Astrocyte of the spinal cord (primary cell): Measurements from ENCODE around the gene EPB41L4B.
"Not testable (repeated sequence)": the region's sequence is repeated elsewhere in the genome, so short reads cannot be mapped to it uniquely, and the experiment has no call there.

ENCODE experiments used
- DNase-seq: peaks from one replicate; pipeline ENCODE4 v3.0.0; 2011; ENCODE audit warnings: low read depth, low spot score
- H3K4me3 ChIP-seq: 2 replicates; pipeline ENCODE4 v1.5.1; 2011; ENCODE audit warnings: low read depth, mild to moderate bottlenecking, low read length, moderate library complexity
- in situ Hi-C: cut with HindIII; loops from 2 replicates; pipeline ENCODE4 v1.10.0; 2017; ENCODE audit warnings: low sequenced_read_pairs
- TF ChIP-seq, protein P1 (sequence below): IDR thresholded peaks from 2 replicates; pipeline ENCODE4 v1.5.1; 2012; ENCODE audit warnings: low read depth, mild to moderate bottlenecking, low read length, inconsistent platforms

The EPB41L4B gene

DNA sequence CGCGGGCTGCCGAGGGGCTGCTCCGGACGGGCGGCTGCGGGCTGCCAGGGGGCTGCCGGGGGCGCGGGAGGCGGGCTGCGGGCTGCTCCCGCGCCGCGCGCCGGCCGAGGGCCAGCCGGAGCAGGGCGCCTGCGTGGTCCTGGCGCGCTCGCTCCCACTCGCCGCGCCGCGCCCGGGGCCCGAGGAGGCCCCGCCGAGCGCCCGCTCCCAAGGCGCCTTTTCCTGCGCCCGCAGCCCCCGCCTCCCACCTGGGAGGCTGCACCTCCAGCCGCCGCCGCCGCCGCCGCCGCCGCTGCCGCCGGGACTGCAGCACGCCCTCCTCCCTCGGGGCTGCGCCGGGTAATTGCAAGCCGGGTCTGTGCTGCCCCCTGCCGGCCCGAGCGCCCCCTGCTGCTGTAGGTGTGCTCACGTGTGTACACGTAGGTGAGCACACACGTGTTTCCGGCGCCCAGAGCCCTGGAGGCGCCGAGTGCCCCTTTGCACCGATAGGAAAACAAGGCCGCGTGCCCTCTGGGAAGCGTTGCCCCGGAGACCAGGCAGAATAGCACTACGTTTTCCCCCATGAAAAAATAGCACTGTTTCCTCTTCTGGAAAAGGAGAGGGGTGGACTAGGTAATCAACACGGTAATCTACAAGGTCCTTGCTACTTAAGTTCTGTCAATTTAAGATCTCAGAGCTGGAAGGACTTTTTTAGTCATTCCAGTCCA is at the start of gene EPB41L4B:
Gene EPB41L4B, minus strand, starts transcription at position 318 of the 707 bp plus-strand sequence. CDS start 613 bp downstream, outside the sequence.
- H3K4me3 ChIP-seq, result peak within 1 kb of the TSS; percentile 42
- peak; percentile 78 for DNase-seq
- TF ChIP-seq, protein P1, sequence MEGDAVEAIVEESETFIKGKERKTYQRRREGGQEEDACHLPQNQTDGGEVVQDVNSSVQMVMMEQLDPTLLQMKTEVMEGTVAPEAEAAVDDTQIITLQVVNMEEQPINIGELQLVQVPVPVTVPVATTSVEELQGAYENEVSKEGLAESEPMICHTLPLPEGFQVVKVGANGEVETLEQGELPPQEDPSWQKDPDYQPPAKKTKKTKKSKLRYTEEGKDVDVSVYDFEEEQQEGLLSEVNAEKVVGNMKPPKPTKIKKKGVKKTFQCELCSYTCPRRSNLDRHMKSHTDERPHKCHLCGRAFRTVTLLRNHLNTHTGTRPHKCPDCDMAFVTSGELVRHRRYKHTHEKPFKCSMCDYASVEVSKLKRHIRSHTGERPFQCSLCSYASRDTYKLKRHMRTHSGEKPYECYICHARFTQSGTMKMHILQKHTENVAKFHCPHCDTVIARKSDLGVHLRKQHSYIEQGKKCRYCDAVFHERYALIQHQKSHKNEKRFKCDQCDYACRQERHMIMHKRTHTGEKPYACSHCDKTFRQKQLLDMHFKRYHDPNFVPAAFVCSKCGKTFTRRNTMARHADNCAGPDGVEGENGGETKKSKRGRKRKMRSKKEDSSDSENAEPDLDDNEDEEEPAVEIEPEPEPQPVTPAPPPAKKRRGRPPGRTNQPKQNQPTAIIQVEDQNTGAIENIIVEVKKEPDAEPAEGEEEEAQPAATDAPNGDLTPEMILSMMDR, result peak; percentile 90
- in situ Hi-C loops, result no loop called here

DNA sequence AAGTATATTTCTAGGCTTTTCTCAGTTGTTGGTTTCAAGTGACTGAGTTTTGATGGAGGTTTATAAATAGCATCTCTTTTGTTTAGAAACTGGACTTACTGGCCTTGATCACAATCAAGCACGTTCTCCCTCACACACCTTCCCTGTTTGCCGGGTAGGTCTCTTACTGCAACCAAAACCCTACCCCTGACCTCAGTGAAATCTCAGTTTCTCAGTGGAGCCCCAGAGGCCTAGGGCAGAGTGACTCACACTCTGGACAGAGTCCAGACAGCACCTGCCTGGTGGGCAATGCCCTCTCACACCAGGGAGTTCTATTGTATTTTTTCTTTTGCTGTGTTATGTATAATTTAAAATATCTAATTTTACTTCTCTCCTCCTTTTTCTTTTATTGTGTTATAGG is 48.4 kb upstream of the EPB41L4B start:
- H3K4me3 ChIP-seq, result no peak overlapping the region
- no peak for DNase-seq
- TF ChIP-seq, protein P1, result no peak
- in situ Hi-C loops, result no loop called here

DNA sequence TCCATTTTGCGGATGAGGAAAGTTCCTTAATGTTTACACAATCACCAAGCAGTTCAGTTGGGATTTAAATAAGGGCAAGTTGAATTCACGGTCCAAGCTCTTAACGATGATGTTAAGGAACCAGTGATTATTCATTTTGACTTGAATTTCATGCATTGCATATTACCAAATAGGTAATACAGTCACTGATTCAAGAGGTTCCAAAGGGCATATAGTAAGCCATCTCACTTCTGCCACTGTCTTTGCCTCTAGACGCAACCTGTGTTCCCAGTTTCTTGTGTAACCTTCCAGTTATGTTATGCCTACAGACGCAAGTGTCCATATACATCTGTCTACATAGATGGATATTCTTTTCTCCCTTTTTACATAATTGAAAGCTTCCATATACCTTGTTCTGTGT is 39.9 kb upstream of the EPB41L4B start:
- no peak for DNase-seq
- in situ Hi-C loops, result no loop called here
- TF ChIP-seq, protein P1, result no peak
- no peak overlapping the region for H3K4me3 ChIP-seq

DNA sequence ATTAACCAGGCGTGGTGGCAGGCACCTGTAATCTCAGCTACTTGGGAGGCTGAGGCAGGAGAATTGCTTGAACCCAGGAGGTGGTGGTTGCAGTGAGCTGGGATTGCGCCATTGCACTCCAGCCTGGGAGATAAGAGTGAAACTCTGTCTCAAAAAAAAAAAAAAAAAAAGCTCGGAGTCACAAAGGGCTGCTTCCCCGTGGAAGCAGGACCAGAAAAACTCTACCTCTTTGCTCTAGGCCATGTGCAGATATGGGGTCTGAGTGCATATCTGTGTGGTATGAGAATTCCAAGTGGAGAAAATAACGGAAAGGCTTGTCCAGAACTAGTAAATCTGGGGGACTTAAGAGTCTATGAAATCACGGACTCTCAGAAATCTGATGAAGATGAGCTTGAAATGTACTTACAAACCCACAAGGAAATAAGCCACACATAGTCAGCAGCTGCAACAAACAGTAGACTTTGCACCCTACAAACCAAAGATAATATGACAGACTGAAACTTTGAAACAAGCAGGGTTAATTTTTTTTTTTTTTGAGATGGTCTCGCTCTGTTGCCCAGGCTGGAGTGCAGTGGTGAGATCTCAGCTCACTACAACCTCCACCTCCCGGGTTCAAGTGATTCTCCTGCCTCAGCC is 38.2 kb upstream of the EPB41L4B start:
- in situ Hi-C loops, H3K4me3 ChIP-seq, DNase-seq: not testable (repeated sequence)

DNA sequence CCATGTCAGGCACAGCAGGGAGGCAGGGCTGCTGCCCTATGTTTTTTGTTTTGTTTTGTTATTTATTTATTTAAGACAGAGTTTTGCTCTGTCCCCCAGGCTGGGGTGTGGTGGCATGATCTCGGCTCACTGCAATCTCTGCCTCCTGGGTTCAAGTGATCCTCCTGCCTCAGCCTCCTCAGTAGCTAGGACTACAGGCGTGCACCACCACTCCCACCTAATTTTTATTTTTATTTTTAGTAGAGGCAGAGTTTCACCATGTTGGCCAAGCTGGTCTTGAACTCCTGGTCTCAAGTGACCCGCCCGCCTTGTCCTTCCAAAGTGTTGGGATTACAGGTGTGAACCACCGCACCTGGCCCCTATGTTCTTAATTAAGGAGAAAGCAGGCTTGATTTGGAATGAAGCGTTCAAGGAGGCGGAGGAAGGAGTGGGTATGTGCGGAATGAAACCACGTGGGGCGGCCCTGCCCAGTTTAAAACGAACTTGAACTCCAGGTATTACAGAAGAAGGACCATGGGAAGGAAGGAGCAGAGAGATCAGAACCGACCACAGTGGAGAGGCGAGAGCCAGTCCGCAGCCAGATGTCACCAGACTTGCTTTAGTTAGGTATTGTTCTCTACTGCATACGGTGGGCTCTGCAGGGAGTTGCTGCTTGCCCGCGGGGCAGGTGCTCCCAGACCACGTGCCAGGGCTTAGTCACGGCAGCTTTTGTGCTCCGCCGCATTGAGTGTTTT is 34.9 kb upstream of the EPB41L4B start:
- H3K4me3 ChIP-seq, result no peak overlapping the region
- TF ChIP-seq, protein P1, result no peak
- in situ Hi-C loops, result no loop called here
- DNase-seq, result no peak

DNA sequence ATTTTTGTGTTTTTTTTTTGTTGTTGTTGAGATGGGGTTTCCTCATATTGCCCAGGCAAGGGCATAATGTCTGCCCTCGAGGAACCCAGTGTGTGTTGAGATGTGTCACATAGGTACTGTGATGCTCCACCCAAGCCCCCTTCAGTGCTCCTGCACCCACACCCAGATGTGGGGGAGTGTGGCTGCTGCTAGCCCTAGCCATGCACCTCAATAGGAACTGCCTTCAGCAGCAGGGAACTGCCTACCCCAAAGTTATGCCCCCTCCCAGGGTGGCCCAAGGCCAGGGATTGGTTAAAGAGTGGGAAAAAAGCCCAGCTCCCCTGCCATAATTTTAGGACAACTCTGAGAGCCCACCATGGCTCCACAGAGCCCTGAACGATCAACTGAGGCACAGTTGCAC is 33.3 kb upstream of the EPB41L4B start:
- no peak for DNase-seq
- TF ChIP-seq, protein P1, result no peak
- H3K4me3 ChIP-seq, result no peak overlapping the region
- in situ Hi-C loops, result no loop called here

DNA sequence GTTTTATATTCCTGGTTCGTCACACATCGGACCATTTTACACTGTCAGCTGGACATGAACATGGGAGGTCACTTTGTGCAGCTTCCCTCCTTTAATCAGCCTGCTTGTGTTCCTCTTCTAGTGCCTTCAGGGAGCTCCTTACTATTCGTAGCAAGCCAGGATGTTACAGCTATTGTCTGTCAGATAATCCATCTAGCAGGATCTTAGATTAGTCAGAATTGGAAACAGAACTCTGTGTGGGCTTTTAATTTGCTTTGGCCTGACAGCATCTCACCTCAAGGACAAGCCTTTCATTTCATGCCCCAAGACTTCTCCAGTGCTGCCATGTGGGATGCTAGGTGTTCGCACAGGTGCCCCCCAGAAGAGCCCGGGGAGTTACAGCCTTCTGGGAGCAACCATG is 30.2 kb upstream of the EPB41L4B start:
- no peak for DNase-seq
- TF ChIP-seq, protein P1, result no peak
- in situ Hi-C loops, result no loop called here
- H3K4me3 ChIP-seq, result no peak overlapping the region
